Peyer's patch (tissue), 4 donors: ENCODE measurements around the gene UBE2G2.

Experiments used
- POLR2A ChIP-seq, 2 donors: fragments of 450-650 bp; IDR thresholded peaks; one replicate each; pipeline ENCODE4 v1.5.1; 2017; ENCODE audit warnings: antibody characterized with exemption in 2 of 2, mild to moderate bottlenecking in 2 of 2, moderate library complexity in 2 of 2
- TF ChIP-seq, protein P1 (sequence below), 6 experiments: fragments of 450-650 bp in 4 of 6; fragments of 200-600 bp in 2 of 6; sonication (generic) in 1 of 6; IDR thresholded peaks; one replicate each; pipeline ENCODE4 v1.5.1; 2017 to 2019; ENCODE audit warnings: antibody characterized with exemption in 6 of 6, mild to moderate bottlenecking in 3 of 6, moderate library complexity in 1 of 6

DNA sequence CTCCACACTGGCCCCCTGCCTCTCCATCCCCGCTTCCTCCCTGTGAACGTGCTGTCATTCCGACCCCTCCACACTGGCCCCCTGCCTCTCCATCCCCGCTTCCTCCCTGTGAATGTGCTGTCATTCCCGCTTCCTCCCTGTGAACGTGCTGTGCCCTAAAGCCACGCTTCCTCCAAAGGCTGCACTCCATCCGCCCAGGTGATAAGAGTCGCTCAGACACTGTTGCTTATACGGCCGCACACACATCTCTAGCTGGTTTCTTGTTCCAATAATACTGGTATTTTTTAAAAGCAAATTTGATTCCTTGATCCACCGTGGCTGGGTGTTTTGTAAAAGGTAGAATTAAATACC lies 51.0 kb downstream of the UBE2G2 start:
- TF ChIP-seq POLR2A (IDR thresholded peaks at IDR 0.05), result no peak
- TF ChIP-seq, protein P1, sequence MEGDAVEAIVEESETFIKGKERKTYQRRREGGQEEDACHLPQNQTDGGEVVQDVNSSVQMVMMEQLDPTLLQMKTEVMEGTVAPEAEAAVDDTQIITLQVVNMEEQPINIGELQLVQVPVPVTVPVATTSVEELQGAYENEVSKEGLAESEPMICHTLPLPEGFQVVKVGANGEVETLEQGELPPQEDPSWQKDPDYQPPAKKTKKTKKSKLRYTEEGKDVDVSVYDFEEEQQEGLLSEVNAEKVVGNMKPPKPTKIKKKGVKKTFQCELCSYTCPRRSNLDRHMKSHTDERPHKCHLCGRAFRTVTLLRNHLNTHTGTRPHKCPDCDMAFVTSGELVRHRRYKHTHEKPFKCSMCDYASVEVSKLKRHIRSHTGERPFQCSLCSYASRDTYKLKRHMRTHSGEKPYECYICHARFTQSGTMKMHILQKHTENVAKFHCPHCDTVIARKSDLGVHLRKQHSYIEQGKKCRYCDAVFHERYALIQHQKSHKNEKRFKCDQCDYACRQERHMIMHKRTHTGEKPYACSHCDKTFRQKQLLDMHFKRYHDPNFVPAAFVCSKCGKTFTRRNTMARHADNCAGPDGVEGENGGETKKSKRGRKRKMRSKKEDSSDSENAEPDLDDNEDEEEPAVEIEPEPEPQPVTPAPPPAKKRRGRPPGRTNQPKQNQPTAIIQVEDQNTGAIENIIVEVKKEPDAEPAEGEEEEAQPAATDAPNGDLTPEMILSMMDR (IDR thresholded peaks at IDR 0.05), result no peak
